H1 (cell line): ENCODE measurements around the gene C11orf58. TPM values are rescaled to one million over a fixed set of nuclear protein-coding genes. Genes with fewer than 3 reads are reported as not detected.

ENCODE experiments used
- BCL11A ChIP-seq, 2 experiments: IDR thresholded peaks; one replicate each; pipeline ENCODE4 v1.6.1; 2011; ENCODE audit warnings: low read depth in 2 of 2, low read length in 2 of 2, mild to moderate bottlenecking in 2 of 2
- EGR1 ChIP-seq: IDR thresholded peaks from 2 replicates; pipeline ENCODE4 v1.6.1; 2011; ENCODE audit warnings: low read depth, low read length, borderline replicate concordance
- polyA plus RNA-seq, 7 experiments: library from polyadenylated mRNA; depleted of rRNA in 3 of 7; stranded (reverse) in 5 of 7; unstranded in 2 of 7; fragments of >200 nt in 5 of 7; fragments of 200-250 nt in 2 of 7; gene quantifications; 1 replicate in 5 of 7; 2 replicates in 1 of 7; 4 replicates in 1 of 7; pipeline versions ENCODE4 v1.2.1 to v1.2.3, GENCODE V29; 2011 to 2013; ENCODE audit warnings: missing spikeins in 2 of 7, mixed read lengths in 2 of 7
- total RNA-seq: library from RNA; stranded (reverse); fragmentation: NEBNext Ultra II Directional; extraction: Animal tissue kit (Norgen Biotek cat#: 25700); gene quantifications from 2 replicates; pipeline ENCODE4 v1.2.1, GENCODE V29; 2021

The C11orf58 gene
- total and polyA plus RNA-seq, 2 of the 8 experiments (the other 6 are each of a cell fraction or from before 2014, with no cell fraction given) = 70.7 to 181 TPM

DNA sequence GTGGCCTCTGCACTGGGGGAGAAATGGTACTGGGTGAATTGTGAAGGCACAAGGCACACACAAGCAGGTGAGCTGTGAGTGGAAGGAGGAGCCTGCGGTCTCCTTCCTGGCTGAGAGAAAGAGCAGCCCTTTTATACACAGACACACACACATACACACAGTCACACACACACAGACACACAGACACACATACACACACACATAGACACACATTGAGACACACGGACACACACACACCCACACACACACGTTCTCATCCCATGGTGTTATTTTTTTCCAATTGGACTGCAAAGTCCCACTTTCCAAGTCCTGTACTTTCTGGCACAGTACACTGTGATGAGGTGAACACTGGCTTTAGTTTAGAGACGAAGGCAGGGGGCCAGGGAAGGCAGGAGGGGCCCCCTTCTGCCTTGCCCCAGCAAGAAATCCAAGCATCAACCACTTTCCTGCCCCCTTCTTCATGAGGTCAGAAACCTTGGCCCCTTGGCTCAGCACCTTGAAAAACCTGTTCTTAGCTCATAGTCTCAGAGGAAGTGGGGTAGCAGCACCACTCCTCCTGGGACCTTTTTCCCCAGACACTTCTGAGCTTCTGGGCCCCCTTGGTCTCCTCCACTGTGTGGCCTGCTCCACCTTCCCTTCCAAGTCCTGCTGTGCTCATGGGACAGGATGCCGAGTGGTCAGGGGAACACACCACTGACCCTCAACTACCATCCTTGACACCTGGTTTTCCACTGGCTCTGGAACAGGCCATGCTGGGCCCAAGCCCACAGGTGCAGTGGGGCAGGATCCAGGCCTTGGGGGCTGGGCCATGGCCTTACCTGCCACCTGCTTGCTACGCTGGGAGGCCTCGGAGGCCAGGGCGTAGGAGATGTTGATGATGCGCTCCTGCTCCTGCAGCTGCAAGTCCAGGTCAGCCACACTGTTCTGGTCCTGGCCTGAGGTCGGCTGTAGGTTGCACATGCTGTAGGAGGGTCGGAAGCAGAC is 43.8 kb downstream of the C11orf58 start (continued):
- TF ChIP-seq EGR1 (no peak), BCL11A (IDR thresholded peaks at IDR 0.05; ENCODE audit: low read depth in 2 of 2, low read length in 2 of 2) (no peak)
